ENCODE measurements around the gene VPS4B. TPM values are rescaled to one million over a fixed set of nuclear protein-coding genes. Genes with fewer than 3 reads are reported as not detected.

The VPS4B gene
- total RNA-seq, 1 donor from 2014 or later: 41.4 TPM

DNA sequence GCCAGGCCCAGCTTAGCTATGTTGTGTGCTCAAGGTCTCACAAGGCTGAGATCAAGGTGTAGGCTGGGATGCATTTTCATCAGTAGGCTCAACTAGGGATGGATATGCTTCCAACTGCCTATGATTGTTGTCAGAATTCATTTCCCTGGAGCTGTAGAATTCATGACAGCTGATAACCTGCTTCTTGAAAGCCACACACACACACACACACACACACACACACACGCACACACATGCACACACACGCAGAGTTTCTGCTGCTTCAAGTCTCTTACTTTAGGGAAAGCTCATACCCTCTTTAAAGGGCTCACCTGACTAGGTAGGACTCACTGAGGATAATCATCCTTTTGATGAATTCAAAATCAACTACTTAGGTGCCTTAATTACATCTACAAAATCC lies 8.2 kb upstream of the VPS4B start:
- no peaks in the 10 kb centered on the region for H3K9me3 Mint-ChIP-seq
- H3K36me3 Mint-ChIP-seq: no peaks in the 10 kb centered on the region
- no peaks in the 10 kb centered on the region for H3K4me1 Mint-ChIP-seq
- TF ChIP-seq, protein P1, sequence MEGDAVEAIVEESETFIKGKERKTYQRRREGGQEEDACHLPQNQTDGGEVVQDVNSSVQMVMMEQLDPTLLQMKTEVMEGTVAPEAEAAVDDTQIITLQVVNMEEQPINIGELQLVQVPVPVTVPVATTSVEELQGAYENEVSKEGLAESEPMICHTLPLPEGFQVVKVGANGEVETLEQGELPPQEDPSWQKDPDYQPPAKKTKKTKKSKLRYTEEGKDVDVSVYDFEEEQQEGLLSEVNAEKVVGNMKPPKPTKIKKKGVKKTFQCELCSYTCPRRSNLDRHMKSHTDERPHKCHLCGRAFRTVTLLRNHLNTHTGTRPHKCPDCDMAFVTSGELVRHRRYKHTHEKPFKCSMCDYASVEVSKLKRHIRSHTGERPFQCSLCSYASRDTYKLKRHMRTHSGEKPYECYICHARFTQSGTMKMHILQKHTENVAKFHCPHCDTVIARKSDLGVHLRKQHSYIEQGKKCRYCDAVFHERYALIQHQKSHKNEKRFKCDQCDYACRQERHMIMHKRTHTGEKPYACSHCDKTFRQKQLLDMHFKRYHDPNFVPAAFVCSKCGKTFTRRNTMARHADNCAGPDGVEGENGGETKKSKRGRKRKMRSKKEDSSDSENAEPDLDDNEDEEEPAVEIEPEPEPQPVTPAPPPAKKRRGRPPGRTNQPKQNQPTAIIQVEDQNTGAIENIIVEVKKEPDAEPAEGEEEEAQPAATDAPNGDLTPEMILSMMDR (IDR thresholded peaks at IDR 0.05; ENCODE audit: unreplicated experiment): no peak
- H3K4me3 Mint-ChIP-seq: no peak overlapping the region
- DNase-seq (ENCODE audit: low spot score in 2 of 2, unreplicated experiment in 2 of 2): no peak
- no peak overlapping the region for H3K27ac Mint-ChIP-seq
- H3K27me3 Mint-ChIP-seq (ENCODE audit: low read depth): peaks cover 30% of the 10 kb centered on the region

DNA sequence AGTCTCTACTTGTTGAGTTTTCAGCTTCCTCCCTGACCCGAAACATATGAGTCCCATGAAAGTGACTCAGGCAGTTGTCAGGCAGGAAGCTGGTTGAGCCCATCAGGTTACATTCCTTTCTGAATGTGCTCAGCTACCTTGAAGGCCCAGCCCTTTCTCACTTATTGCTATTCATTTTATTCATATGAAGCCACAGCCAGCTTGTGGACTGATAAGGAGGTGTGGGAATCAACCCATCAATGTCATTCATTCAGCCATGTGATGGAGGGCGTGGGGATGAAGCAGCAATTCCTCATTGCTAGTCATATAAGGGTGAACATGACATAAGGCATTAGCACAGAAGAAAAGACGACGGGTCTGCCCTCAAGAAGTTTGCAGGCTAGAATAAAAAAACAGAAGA lies 5.3 kb upstream of the VPS4B start:
- TF ChIP-seq, protein P1 (IDR thresholded peaks at IDR 0.05; ENCODE audit: unreplicated experiment): no peak
- DNase-seq (ENCODE audit: low spot score in 2 of 2, unreplicated experiment in 2 of 2): no peak

DNA sequence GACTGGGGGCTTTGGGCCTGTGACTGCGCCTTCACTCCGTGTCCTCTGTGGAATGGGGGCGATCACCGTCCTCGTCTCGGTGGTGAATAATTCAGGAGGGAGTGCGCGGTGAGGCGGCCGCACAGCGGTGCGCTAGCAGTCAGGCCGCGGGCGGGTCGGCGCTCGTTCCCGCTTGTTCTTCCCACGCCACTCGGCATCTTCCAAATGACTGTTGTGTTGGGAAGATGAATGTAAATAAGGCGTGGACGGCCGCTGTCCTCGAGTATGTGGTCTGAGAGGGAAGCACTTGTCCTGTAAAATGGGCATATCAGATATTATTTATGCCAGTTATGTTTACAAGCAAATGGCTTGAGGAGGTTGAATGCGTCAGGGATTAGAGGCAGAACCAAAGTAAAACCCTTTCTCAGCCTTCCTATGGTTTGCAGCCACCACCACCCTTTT lies 608 bp upstream of the VPS4B start:
- TF ChIP-seq, protein P1 (IDR thresholded peaks at IDR 0.05; ENCODE audit: unreplicated experiment): no peak
- no peaks in the 10 kb centered on the region for H3K27me3 Mint-ChIP-seq (ENCODE audit: low read depth)
- DNase-seq (ENCODE audit: low spot score in 2 of 2, unreplicated experiment in 2 of 2): peak in 1 of 2 experiments; percentile 54
- H3K36me3 Mint-ChIP-seq: peaks cover 2% of the 10 kb centered on the region
- H3K4me3 Mint-ChIP-seq: peak overlapping the region; percentile 99
- H3K27ac Mint-ChIP-seq: peak overlapping the region; percentile 100
- peaks cover 21% of the 10 kb centered on the region for H3K4me1 Mint-ChIP-seq
- H3K9me3 Mint-ChIP-seq: no peaks in the 10 kb centered on the region

More for the DNA sequence above, 5.3 kb upstream of the VPS4B start:
- no peaks in the 10 kb centered on the region for H3K9me3 Mint-ChIP-seq
- H3K27me3 Mint-ChIP-seq (ENCODE audit: low read depth): peaks cover 15% of the 10 kb centered on the region
- H3K4me3 Mint-ChIP-seq: no peak overlapping the region
- H3K27ac Mint-ChIP-seq: peak overlapping the region; percentile 86
- no peaks in the 10 kb centered on the region for H3K36me3 Mint-ChIP-seq
- peaks cover 10% of the 10 kb centered on the region for H3K4me1 Mint-ChIP-seq

DNA sequence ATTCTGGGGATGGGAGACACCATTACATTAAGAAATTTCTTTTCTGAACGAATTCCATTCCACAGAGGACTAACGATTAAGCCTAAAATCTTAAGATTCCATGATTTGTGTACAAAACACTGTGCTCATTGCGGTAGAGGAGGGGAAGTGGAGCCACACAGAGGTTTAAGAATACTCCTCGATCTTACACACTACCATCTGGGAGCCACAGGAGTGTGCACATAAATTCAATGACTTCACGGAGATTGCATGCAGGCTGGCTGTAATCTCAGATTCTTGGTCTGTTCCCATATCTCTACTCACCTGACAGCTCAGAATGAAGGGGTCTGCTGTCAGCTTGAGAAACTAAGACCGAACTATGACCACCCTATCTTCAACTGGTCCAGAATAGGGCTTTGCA lies 762 bp downstream of the VPS4B start:
- Mint-ChIP-seq H3K27ac (peak overlapping the region; percentile 100), H3K36me3 (peaks cover 2% of the 10 kb centered on the region), H3K4me3 (peak overlapping the region; percentile 99), H3K4me1 (peaks cover 21% of the 10 kb centered on the region), H3K27me3 (ENCODE audit: low read depth) (no peaks in the 10 kb centered on the region), H3K9me3 (no peaks in the 10 kb centered on the region)
- no peak for DNase-seq (ENCODE audit: low spot score in 2 of 2, unreplicated experiment in 2 of 2)
- TF ChIP-seq, protein P1 (IDR thresholded peaks at IDR 0.05; ENCODE audit: unreplicated experiment): no peak

DNA sequence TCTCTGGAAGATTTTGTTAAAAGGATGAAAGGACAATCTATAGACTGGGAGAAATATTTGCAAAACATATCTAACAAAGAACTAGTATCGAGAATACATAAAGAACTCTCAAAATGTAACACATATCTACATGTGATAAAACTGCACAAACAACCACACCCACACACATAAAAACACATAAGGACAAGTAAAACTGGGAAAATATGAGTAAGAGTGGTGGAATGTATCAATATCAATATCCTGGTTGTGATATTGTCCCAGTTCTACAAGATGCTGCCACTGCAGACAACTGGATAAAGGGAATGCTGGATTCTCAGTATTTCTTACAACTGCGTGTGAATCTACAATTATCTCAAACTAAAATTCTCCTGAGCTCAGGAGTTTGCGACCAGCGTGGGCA lies 9.3 kb downstream of the VPS4B start:
- TF ChIP-seq, protein P1 (IDR thresholded peaks at IDR 0.05; ENCODE audit: unreplicated experiment): no peak

DNA sequence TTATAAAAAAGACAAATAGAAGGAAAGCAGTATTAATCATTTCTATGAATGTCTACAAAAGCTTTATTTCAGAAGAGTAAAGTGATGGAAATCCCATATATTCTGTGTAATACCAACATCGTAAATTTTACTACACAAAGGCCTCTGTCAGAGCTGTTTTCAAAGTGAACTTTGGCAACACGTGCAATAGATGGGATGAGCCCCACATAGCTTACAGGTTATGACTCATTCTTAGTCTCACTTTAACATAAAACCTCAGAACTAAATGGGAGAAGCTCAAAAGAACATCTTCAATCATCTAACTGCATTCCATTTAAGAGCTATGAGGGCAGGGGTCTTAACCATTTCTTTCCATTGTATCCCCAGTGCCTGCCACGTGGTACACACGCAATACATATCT lies 11.5 kb downstream of the VPS4B start:
- peaks cover 25% of the 10 kb centered on the region for H3K36me3 Mint-ChIP-seq
- TF ChIP-seq, protein P1 (IDR thresholded peaks at IDR 0.05; ENCODE audit: unreplicated experiment): no peak
- no peak for DNase-seq (ENCODE audit: low spot score in 2 of 2, unreplicated experiment in 2 of 2)
- no peaks in the 10 kb centered on the region for H3K27me3 Mint-ChIP-seq (ENCODE audit: low read depth)
- H3K27ac Mint-ChIP-seq: peak overlapping the region; percentile 50
- no peaks in the 10 kb centered on the region for H3K4me1 Mint-ChIP-seq
- H3K9me3 Mint-ChIP-seq: no peaks in the 10 kb centered on the region
- no peak overlapping the region for H3K4me3 Mint-ChIP-seq

More for the DNA sequence above, 9.3 kb downstream of the VPS4B start:
- H3K27me3 Mint-ChIP-seq (ENCODE audit: low read depth): no peaks in the 10 kb centered on the region
- H3K36me3 Mint-ChIP-seq: peaks cover 18% of the 10 kb centered on the region
- H3K9me3 Mint-ChIP-seq: no peaks in the 10 kb centered on the region
- H3K4me3 Mint-ChIP-seq: no peak overlapping the region
- DNase-seq (ENCODE audit: low spot score in 2 of 2, unreplicated experiment in 2 of 2): no peak
- H3K27ac Mint-ChIP-seq: no peak overlapping the region
- no peaks in the 10 kb centered on the region for H3K4me1 Mint-ChIP-seq

Data from mesothelial cell of epicardium (in vitro differentiated cells).